Femur (tissue), 1 donor: ENCODE data around the gene GOPC.

ENCODE experiments used
- DNase-seq: peaks from one replicate; pipeline ENCODE4 v3.0.0-alpha.2; 2017

The GOPC gene

DNA sequence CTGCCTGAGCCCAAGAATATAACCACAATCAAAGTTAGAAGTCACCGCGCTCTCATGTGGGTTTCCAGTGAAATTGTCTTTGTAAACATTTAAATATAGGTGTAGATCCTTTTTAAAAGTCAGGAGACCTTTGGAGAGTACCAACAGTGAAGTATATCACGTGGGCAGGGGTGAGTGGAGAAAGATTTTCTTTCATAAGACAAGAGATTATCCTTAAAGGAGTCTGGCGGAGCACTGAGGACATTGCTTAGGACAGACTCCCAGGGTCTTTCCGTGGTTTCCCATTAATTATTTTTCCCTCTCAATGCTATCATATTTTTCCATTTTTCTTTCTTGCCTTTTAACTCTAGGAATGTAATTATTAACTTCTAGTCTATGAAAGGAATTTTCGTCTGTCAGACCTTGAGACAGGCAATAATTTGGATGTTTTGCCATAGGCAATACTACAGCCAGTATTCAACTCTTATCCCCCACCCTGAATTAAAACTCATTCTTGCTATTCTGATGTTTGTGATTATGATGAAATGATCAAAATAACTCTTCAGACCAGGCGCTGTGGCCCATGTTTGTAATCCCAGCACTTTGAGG lies 88.4 kb downstream of the GOPC start:
- DNase-seq, result no peak

DNA sequence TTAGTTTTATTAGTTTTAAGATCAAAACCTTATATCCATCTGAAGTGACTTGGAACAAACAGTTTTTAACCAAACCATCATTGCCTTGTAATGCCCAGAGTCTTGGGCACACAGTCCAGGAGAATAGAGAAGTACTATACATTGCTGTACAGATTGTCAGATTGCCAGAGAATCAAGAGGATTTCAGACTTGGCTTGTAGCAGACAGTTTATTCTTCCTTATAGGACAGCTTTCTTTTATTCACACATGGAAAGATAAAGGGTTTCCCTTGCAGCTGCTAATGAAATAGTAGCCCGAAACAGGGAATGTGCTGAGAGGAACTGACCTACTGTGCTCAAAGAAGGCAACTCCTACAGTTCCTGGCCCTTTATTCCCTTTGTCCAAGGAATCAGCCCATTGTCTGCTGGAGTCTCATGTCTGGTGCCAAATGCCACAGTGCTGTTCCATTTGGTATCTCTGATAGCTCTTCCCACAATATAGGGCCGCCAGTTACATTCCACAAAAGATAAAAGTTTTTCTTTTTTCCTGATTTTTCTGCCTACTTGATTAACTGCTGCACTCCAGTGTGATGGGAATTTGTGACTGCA lies 89.2 kb downstream of the GOPC start:
- no peak for DNase-seq

DNA sequence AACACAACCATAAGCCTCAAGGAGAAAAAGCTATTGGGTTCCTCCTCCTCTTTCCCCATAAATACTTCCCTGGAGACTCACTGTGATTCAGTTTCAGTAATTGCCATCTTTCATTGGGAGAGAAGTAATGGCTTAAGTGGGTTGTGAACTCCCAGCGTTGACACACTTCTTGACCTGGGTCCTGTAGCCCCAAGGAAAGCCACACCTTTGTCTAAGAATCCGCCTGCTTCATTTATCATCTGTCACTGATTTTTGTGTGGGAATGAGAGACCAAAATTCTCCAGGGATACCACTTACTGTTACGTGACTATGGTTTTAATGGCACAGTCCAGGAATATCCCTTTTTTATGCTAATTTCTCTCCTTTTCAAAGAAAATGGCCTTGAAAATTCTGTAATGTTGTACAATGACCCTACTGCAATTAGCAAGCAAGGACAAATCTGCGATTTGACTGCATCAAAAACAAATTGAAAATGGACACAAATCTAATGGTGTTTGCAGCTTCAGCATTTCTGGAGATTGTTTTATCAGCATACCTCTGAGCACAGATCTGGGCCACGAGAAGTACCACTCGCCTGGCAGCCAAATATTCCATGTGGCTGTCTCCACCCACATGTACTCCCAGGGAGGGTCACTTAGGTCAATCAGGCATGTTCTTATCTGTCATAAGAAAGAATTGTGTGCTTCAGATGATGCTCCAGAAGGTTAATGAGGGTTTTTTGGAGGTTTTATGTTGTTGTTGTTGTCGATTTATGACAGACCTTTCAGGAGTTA lies 90.1 kb downstream of the GOPC start:
- no peak for DNase-seq
